Measurements from ENCODE around the gene GTF3C4.

GRCh38 chr9:132670457-132671391, at the start of gene GTF3C4:
- TF ChIP-seq ATF5 (CRISPR knock-in tag; IDR thresholded peaks at IDR 0.05; ENCODE audit: low read depth): no peak
- TF ChIP-seq EZH2 (conservative IDR thresholded peaks at IDR 0.05; ENCODE audit: low read depth, low read length): no peak
- TF ChIP-seq HDAC2 (CRISPR knock-in tag; IDR thresholded peaks at IDR 0.05): no peak
- TF ChIP-seq CTCF (CRISPR knock-in tag; IDR thresholded peaks at IDR 0.05): no peak
- TF ChIP-seq ZBTB1 (CRISPR knock-in tag; IDR thresholded peaks at IDR 0.05; ENCODE audit: borderline replicate concordance): no peak
- TF ChIP-seq SKI (IDR thresholded peaks at IDR 0.05; ENCODE audit: partially characterized antibody): no peak
- TF ChIP-seq TFDP2 (CRISPR knock-in tag; IDR thresholded peaks at IDR 0.05): no peak
- peak; percentile 77; the same call in 2 of the 3 replicates for TF ChIP-seq MXI1 (IDR thresholded peaks at IDR 0.05; ENCODE audit: borderline replicate concordance, low read depth, low read length)
- TF ChIP-seq, protein P1, sequence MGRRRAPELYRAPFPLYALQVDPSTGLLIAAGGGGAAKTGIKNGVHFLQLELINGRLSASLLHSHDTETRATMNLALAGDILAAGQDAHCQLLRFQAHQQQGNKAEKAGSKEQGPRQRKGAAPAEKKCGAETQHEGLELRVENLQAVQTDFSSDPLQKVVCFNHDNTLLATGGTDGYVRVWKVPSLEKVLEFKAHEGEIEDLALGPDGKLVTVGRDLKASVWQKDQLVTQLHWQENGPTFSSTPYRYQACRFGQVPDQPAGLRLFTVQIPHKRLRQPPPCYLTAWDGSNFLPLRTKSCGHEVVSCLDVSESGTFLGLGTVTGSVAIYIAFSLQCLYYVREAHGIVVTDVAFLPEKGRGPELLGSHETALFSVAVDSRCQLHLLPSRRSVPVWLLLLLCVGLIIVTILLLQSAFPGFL (CRISPR knock-in tag; IDR thresholded peaks at IDR 0.05): no peak
- TF ChIP-seq MAX (IDR thresholded peaks at IDR 0.05): peak; percentile 70; the same call in 1 of the 2 replicates
- TF ChIP-seq, protein P2, sequence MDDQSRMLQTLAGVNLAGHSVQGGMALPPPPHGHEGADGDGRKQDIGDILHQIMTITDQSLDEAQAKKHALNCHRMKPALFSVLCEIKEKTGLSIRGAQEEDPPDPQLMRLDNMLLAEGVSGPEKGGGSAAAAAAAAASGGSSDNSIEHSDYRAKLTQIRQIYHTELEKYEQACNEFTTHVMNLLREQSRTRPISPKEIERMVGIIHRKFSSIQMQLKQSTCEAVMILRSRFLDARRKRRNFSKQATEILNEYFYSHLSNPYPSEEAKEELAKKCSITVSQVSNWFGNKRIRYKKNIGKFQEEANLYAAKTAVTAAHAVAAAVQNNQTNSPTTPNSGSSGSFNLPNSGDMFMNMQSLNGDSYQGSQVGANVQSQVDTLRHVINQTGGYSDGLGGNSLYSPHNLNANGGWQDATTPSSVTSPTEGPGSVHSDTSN (CRISPR knock-in tag; IDR thresholded peaks at IDR 0.05; ENCODE audit: borderline replicate concordance): no peak
